Measurements from ENCODE around the gene C10orf90.

DNA sequence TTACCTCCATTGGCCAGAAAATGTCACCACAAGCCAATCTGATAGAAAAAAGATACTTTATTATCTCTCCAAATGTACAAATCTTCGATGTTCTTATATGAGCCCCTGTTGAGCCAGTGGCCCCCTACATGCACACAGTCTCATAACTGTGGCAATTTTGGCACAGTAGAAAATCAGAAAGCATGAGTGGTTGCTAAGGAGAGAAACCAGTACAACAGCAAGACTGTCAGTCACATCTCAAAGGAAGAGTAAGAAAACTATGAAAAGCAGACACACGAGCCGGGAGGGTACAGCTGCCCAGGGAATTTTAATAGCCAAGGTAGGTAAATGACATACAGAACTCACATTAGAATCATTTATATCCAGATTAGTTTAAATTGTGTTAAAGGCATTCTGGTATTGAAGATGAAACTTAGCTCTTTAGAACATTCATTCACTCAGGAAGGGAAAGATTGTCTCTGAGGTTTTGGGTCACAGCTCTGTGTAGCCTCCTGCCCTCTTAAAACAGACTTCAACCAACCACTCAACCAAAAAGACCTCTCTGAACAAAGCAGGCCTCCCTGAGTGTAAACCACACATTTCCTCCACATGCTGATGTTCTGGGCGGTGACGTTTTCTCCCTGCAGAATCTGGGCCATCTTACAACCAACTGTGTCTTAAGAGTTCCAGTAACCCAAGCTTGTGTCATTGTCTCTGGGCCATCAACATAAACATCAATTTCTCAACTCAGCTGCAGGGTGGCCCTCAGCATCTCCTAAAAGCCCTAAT lies 201.4 kb downstream of the C10orf90 start:
- TF ChIP-seq, protein P1, sequence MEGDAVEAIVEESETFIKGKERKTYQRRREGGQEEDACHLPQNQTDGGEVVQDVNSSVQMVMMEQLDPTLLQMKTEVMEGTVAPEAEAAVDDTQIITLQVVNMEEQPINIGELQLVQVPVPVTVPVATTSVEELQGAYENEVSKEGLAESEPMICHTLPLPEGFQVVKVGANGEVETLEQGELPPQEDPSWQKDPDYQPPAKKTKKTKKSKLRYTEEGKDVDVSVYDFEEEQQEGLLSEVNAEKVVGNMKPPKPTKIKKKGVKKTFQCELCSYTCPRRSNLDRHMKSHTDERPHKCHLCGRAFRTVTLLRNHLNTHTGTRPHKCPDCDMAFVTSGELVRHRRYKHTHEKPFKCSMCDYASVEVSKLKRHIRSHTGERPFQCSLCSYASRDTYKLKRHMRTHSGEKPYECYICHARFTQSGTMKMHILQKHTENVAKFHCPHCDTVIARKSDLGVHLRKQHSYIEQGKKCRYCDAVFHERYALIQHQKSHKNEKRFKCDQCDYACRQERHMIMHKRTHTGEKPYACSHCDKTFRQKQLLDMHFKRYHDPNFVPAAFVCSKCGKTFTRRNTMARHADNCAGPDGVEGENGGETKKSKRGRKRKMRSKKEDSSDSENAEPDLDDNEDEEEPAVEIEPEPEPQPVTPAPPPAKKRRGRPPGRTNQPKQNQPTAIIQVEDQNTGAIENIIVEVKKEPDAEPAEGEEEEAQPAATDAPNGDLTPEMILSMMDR (IDR thresholded peaks at IDR 0.05; ENCODE audit: low read length) = no peak
- no peak for TF ChIP-seq EZH2 (IDR thresholded peaks at IDR 0.05; ENCODE audit: borderline replicate concordance, low read length)
